K562 (cell line): ENCODE data around the gene RSRC1. TPM values are rescaled to one million over a fixed set of nuclear protein-coding genes. Genes with fewer than 3 reads are reported as not detected.

Experiments
- ATAC-seq: fragments of 200-7000 bp; cut with Tn5 transposase; 3 replicates; pipeline ENCODE4 v1.9.1; 2020; ENCODE audit warnings: moderate library complexity
- BruUV-seq: library from RNA; stranded (reverse); fragments of 400-500 nt; replicated peaks from 2 replicates; lab custom pipeline; 2021; lab: Mats Ljungman, UMichigan
- CTCF ChIA-PET: fragments of 300-600 bp; formaldehyde crosslinking; extraction: SDS; loops from one replicate; lab custom pipeline; 2021; ENCODE audit warnings: low intra/inter-chr PET ratio; lab: Yijun Ruan, JAX
- POLR2A ChIA-PET: fragments of 300-600, 350-650 bp; sonication (Branson Sonifier 250); formaldehyde crosslinking; extraction: SDS; loops from one replicate; lab custom pipeline; 2021; ENCODE audit warnings: antibody characterized with exemption, inconsistent platforms; lab: Yijun Ruan, JAX
- DNase-seq, 4 experiments: peaks; one replicate each; pipeline versions ENCODE4 v3.0.0 to v3.0.0-alpha.2; 2011 to 2018; ENCODE audit warnings: low spot score in 3 of 4, mixed read lengths in 3 of 4; ENCODE audit errors: extremely low read depth in 1 of 4
- FAIRE-seq: peaks from 2 replicates; lab custom pipeline; 2011; peaks lifted over from hg19 to GRCh38; lab: Jason Lieb, UNC
- H2AFZ ChIP-seq: 2 replicates; pipeline ENCODE4 v1.6.0; 2011; ENCODE audit warnings: low read depth, low read length, control low read depth, inconsistent platforms
- H3K27ac ChIP-seq: fragments of 200-600 bp; 3 replicates; pipeline ENCODE4 v1.8.0; 2011; ENCODE audit warnings: low read depth, mild to moderate bottlenecking, control low read depth, inconsistent platforms, low read length, moderate library complexity, mixed read lengths; ENCODE audit errors: extremely low read depth
- H3K27me3 ChIP-seq, 2 experiments: fragments of 300-600 bp in 1 of 2; 2 replicates in 1 of 2; 3 replicates in 1 of 2; pipeline versions ENCODE4 v1.6.0 to v1.8.0; 2011; ENCODE audit warnings: inconsistent platforms in 2 of 2, low read length in 2 of 2, mild to moderate bottlenecking in 1 of 2, mixed read lengths in 1 of 2, moderate library complexity in 1 of 2; ENCODE audit not compliant: control insufficient read depth in 2 of 2, insufficient read depth in 2 of 2
- H3K36me3 ChIP-seq: fragments of 300-600 bp; 3 replicates; pipeline ENCODE4 v1.8.0; 2011; ENCODE audit warnings: mild to moderate bottlenecking, low read length, inconsistent platforms; ENCODE audit not compliant: control insufficient read depth, insufficient read depth
- H3K4me1 ChIP-seq, 2 experiments: fragments of 200-600 bp in 1 of 2; replicated peaks in 1 of 2; 2 replicates in 1 of 2; 3 replicates in 1 of 2; pipeline versions ENCODE4 v1.5.1 to v1.8.0; 2011; ENCODE audit warnings: inconsistent platforms in 2 of 2, low read length in 2 of 2, mild to moderate bottlenecking in 1 of 2, mixed read lengths in 1 of 2, moderate library complexity in 1 of 2; ENCODE audit not compliant: control insufficient read depth in 2 of 2, insufficient read depth in 2 of 2
- H3K4me2 ChIP-seq: 2 replicates; pipeline ENCODE4 v1.6.1; 2011; ENCODE audit warnings: low read length, control low read depth, inconsistent platforms, mixed read lengths; ENCODE audit not compliant: insufficient read depth
- H3K4me3 ChIP-seq: fragments of 200-600 bp; sonication (generic), shearing (Covaris generic); 2 replicates; pipeline ENCODE4 v1.5.1; 2016; ENCODE audit warnings: control low read depth, inconsistent platforms
- H3K79me2 ChIP-seq: fragments of 200-600 bp; 3 replicates; pipeline ENCODE4 v1.8.0; 2011; ENCODE audit warnings: low read length, inconsistent platforms; ENCODE audit not compliant: control insufficient read depth, insufficient read depth
- H3K9ac ChIP-seq, 2 experiments: 2 replicates each; pipeline versions ENCODE4 v1.6.0 to v1.6.1; 2011; ENCODE audit warnings: low read depth in 2 of 2, low read length in 2 of 2, control low read depth in 1 of 2, inconsistent platforms in 1 of 2, mild to moderate bottlenecking in 1 of 2, mixed read lengths in 1 of 2; ENCODE audit not compliant: insufficient read depth in 1 of 2
- H3K9me1 ChIP-seq: one replicate; pipeline ENCODE4 v1.6.0; 2011; ENCODE audit warnings: inconsistent platforms, mild to moderate bottlenecking, low read length, moderate library complexity; ENCODE audit not compliant: control insufficient read depth, insufficient read depth
- H3K9me3 ChIP-seq: replicated peaks from 2 replicates; pipeline ENCODE4 v1.5.1; 2011; ENCODE audit warnings: low read depth, low read length, inconsistent platforms; ENCODE audit not compliant: control insufficient read depth, insufficient read depth
- H4K20me1 ChIP-seq: replicated peaks from 2 replicates; pipeline ENCODE4 v1.6.1; 2011; ENCODE audit warnings: low read length, inconsistent platforms, mixed read lengths; ENCODE audit not compliant: control insufficient read depth, insufficient read depth
- ARNT ChIP-seq, 2 experiments: fragments of 450-650 bp; IDR thresholded peaks; 2 replicates each; pipeline ENCODE4 v1.6.1; 2016; ENCODE audit warnings: mild to moderate bottlenecking in 1 of 2
- EP400 ChIP-seq: fragments of 450-650 bp; IDR thresholded peaks from 2 replicates; pipeline ENCODE4 v1.6.1; 2017; ENCODE audit warnings: antibody characterized with exemption, mild to moderate bottlenecking, moderate library complexity
- ESRRA ChIP-seq: fragments of 450-650 bp; IDR thresholded peaks from 2 replicates; pipeline ENCODE4 v1.6.1; 2014; ENCODE audit warnings: low read depth, mild to moderate bottlenecking, moderate library complexity, borderline replicate concordance
- SOX6 ChIP-seq: fragments of 450-650 bp; IDR thresholded peaks from 2 replicates; pipeline ENCODE4 v1.6.1; 2014; ENCODE audit warnings: mild to moderate bottlenecking
- SPI1 ChIP-seq: IDR thresholded peaks from 2 replicates; pipeline ENCODE4 v1.6.1; 2011; ENCODE audit warnings: low read depth, low read length, control low read depth, borderline replicate concordance
- ZNF263 ChIP-seq: sonication (generic); formaldehyde crosslinking; IDR thresholded peaks from 2 replicates; pipeline ENCODE4 v1.8.0; 2022; ENCODE audit warnings: mild to moderate bottlenecking, missing genetic modification reagents, borderline replicate concordance
- WGBS: fragments of 100-300 bp; shearing (Covaris generic); methylation state at CpG from one replicate; pipeline ENCODE4 v1.1.6; 2016; ENCODE audit warnings: low coverage, mixed read lengths; ENCODE audit not compliant: insufficient coverage; ENCODE audit errors: missing lambda C conversion rate; 5-methylcytosine and 5-hydroxymethylcytosine counted together
- in situ Hi-C: fragments of 300-500 bp; cut with MboI; formaldehyde crosslinking; loops from 4 replicates; pipeline ENCODE4 v1.15.0; 2018; ENCODE audit warnings: inconsistent platforms, mixed read lengths
- intact Hi-C: fragments of 100-400 bp; cut with micrococcal nuclease; formaldehyde crosslinking; loops from 2 replicates; pipeline ENCODE4 v1.14.2; 2022
- polyA plus RNA-seq, 8 experiments: library from polyadenylated mRNA; depleted of rRNA in 4 of 8; stranded (reverse) in 5 of 8; unstranded in 3 of 8; fragments of >200 nt; fragmentation: Nextera tagmentation in 2 of 8; fragmentation: Illumina TruSeq in 1 of 8; extraction: Ambion mirVana in 2 of 8; extraction: Trizol in 1 of 8; gene quantifications; 2 replicates each; pipeline versions ENCODE4 v1.2.1 to v1.2.3, GENCODE V29; 2011 to 2014; ENCODE audit warnings: inconsistent platforms in 1 of 8, missing spikeins in 1 of 8
- total RNA-seq, 7 experiments: library from RNA; depleted of rRNA in 6 of 7; stranded (reverse); fragments of >200 nt in 6 of 7; fragmentation: Illumina TruSeq in 2 of 7; extraction: Trizol in 2 of 7; gene quantifications; 2 replicates each; pipeline versions ENCODE4 v1.2.1 to v1.2.3, GENCODE V29; 2011 to 2021; ENCODE audit warnings: low replicate concordance in 1 of 7
- TF ChIP-seq, protein P1 (sequence below): sonication (generic); formaldehyde crosslinking; IDR thresholded peaks from 2 replicates; pipeline ENCODE4 v1.8.0; 2022; ENCODE audit warnings: missing genetic modification reagents, mild to moderate bottlenecking, borderline replicate concordance

The RSRC1 gene
- total and polyA plus RNA-seq, 9 of the 15 experiments (the other 6 are each of a cell fraction or from before 2014, with no cell fraction given): 19.3 to 128 (median 75.5) TPM

DNA sequence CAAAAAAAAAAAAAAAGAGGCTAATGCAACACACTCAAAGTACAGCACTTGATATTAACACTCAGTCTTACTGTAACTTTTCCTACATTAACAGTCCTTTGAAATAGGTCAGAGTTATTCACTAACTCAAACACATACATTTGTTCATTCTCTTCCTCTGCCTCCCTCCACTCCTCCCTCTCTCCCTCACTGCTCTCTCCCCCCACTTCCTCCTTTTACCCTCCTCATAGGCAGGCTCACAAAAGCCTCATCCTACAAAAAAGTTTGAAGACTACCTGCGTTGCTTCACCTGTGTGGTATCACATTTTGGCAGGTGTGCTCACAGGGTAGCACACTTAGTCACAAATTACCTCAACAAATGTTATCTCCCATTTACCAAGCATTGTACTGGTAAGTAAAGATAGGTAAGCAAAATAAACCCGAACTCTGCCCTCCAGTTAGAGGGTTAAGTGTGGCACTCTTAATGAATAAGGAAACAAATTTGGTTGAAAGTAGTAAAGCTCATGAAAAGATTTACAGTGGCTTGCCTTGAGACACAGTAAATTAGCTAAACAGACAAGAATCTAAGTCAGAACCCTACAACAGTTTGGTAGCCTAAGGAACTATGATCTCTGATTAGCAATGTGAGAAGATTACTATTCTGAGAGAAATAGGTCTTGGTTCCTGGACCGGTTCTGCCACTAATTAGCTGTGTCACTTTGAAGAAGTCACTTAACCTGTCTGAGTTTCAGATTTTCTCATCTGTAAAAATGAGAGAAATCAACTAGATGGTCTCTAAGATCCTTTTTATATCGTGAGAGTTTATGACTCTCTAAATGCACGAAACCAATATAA, 310.1 kb downstream of the RSRC1 start:
- intact Hi-C loops: no loop called here
- TF ChIP-seq EP400 (no peak), ZNF263 (CRISPR knock-in tag) (peak; percentile 77; the same call in 1 of the 2 replicates), SOX6 (no peak), ESRRA (no peak), SPI1 (peak; percentile 72; the same call in 1 of the 2 replicates), ARNT (IDR thresholded peaks at IDR 0.05) (no peak)
- TF ChIP-seq, protein P1, sequence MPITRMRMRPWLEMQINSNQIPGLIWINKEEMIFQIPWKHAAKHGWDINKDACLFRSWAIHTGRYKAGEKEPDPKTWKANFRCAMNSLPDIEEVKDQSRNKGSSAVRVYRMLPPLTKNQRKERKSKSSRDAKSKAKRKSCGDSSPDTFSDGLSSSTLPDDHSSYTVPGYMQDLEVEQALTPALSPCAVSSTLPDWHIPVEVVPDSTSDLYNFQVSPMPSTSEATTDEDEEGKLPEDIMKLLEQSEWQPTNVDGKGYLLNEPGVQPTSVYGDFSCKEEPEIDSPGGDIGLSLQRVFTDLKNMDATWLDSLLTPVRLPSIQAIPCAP (CRISPR knock-in tag): no peak

More for the DNA sequence above, 310.1 kb downstream of the RSRC1 start:
- 72% methylated on average over 5 of the region's 5 CpGs for WGBS
- H2AFZ ChIP-seq: no peak overlapping the region
- H3K9me1 ChIP-seq: no peaks in the 10 kb centered on the region
- ChIA-PET CTCF (interaction anchor here (0.7 kb wide), 1 partner anchor 555 kb away, joined by 3 read pairs; no protein-coding TSS in a partner anchor), POLR2A (interaction anchor here (0.5 to 0.6 kb wide), 2 partner anchors 14 to 33 kb away, joined by 3 to 4 read pairs; no protein-coding TSS in a partner anchor)
- H3K27me3 ChIP-seq: no peaks in the 10 kb centered on the region
- no peak for ATAC-seq
- no TSS peak for BruUV-seq
- no peak overlapping the region for H3K27ac ChIP-seq
- H3K79me2 ChIP-seq: no peaks in the 10 kb centered on the region
- no peak overlapping the region for H3K9ac ChIP-seq
- no peak for FAIRE-seq
- no peaks in the 10 kb centered on the region for H3K4me1 ChIP-seq
- H3K36me3 ChIP-seq: no peaks in the 10 kb centered on the region
- H4K20me1 ChIP-seq: no peaks in the 10 kb centered on the region
- no peak overlapping the region for H3K4me2 ChIP-seq
- no peak overlapping the region for H3K4me3 ChIP-seq
- no peaks in the 10 kb centered on the region for H3K9me3 ChIP-seq
- no peak for DNase-seq
- in situ Hi-C loops: no loop called here
